Coronary artery (tissue), 2 donors: ENCODE results near the gene NPW.

Source experiments
- DNase-seq: peaks from one replicate; pipeline ENCODE4 v3.0.0-alpha.2; 2017; ENCODE audit warnings: low spot score
- H3K27ac ChIP-seq, 2 donors: fragments of 200-600 bp; sonication (generic); one replicate each; pipeline ENCODE4 v1.5.1; 2016 to 2019
- H3K4me3 ChIP-seq: fragments of 200-600 bp; sonication (generic); 2 replicates; pipeline ENCODE4 v1.5.1; 2016; ENCODE audit warnings: mild to moderate bottlenecking, moderate library complexity
- CTCF ChIP-seq: fragments of 200-600 bp; sonication (generic); IDR thresholded peaks from one replicate; pipeline ENCODE4 v1.5.1; 2019; ENCODE audit warnings: antibody characterized with exemption

Gene NPW

GRCh38 chr16:1976216-1976520 is 43.4 kb upstream of the NPW start:
- TF ChIP-seq CTCF = no peak
- DNase-seq = no peak
- Histone ChIP-seq H3K4me3 (no peak overlapping the region), H3K27ac (no peak overlapping the region)

- Histone ChIP-seq H3K27ac (no peak overlapping the region), H3K4me3 (no peak overlapping the region)
- no peak for TF ChIP-seq CTCF
- DNase-seq = no peak
Observed at GRCh38 chr16:1976951-1977874, 42.4 kb upstream of the NPW start.

- no peak overlapping the region for H3K27ac ChIP-seq
- DNase-seq = no peak
- TF ChIP-seq CTCF = no peak
- no peak overlapping the region for H3K4me3 ChIP-seq
Observed at GRCh38 chr16:1977875-1978268, 41.7 kb upstream of the NPW start.

- DNase-seq = no peak
- Histone ChIP-seq H3K4me3 (no peak overlapping the region), H3K27ac (no peak overlapping the region)
- TF ChIP-seq CTCF = no peak
Observed at GRCh38 chr16:1978476-1979120, 41.0 kb upstream of the NPW start.

GRCh38 chr16:1979271-1980029 is 40.1 kb upstream of the NPW start:
- no peak for TF ChIP-seq CTCF
- Histone ChIP-seq H3K4me3 (no peak overlapping the region), H3K27ac (no peak overlapping the region)
- no peak for DNase-seq

GRCh38 chr16:1980030-1980769 is 39.4 kb upstream of the NPW start:
- no peak for DNase-seq
- no peak for TF ChIP-seq CTCF
- no peak overlapping the region for H3K4me3 ChIP-seq
- no peak overlapping the region for H3K27ac ChIP-seq
